GM23338 (cell line): ENCODE data around the gene CDC42SE1. TPM values are rescaled to one million over a fixed set of nuclear protein-coding genes. Genes with fewer than 3 reads are reported as not detected.

Experiments used
- ATAC-seq: fragments of 200-7000 bp; cut with Tn5 transposase; 3 replicates; pipeline ENCODE4 v1.9.1; 2020
- DNase-seq: peaks from one replicate; pipeline ENCODE4 v3.0.0-alpha.2; 2015; ENCODE audit warnings: low spot score
- H2AFZ ChIP-seq: fragments of 200-600 bp; sonication (generic); 2 replicates; pipeline ENCODE4 v1.8.0; 2016; ENCODE audit warnings: antibody characterized with exemption, mild to moderate bottlenecking, moderate library complexity
- H3F3A ChIP-seq: fragments of 200-600 bp; sonication (generic); replicated peaks from 2 replicates; pipeline ENCODE4 v1.8.0; 2017; ENCODE audit warnings: antibody characterized with exemption, mixed run types, low read depth
- H3K27ac ChIP-seq: fragments of 200-600 bp; sonication (generic); 2 replicates; pipeline ENCODE4 v1.6.1; 2016; ENCODE audit warnings: low read depth
- H3K27me3 ChIP-seq: fragments of 200-600 bp; sonication (generic); 2 replicates; pipeline ENCODE4 v1.8.0; 2016; ENCODE audit warnings: mild to moderate bottlenecking, mixed run types, moderate library complexity; ENCODE audit not compliant: insufficient read depth
- H3K36me3 ChIP-seq: fragments of 200-600 bp; sonication (generic); 2 replicates; pipeline ENCODE4 v1.8.0; 2016; ENCODE audit warnings: mild to moderate bottlenecking; ENCODE audit not compliant: insufficient read depth
- H3K4me1 ChIP-seq: fragments of 200-600 bp; sonication (generic); 2 replicates; pipeline ENCODE4 v1.8.0; 2016; ENCODE audit warnings: mild to moderate bottlenecking, moderate library complexity; ENCODE audit not compliant: insufficient read depth
- H3K4me2 ChIP-seq: fragments of 200-600 bp; sonication (generic); 2 replicates; pipeline ENCODE4 v1.7.1; 2017; ENCODE audit warnings: mixed run types
- H3K4me3 ChIP-seq: fragments of 200-600 bp; sonication (generic); 2 replicates; pipeline ENCODE4 v1.6.1; 2016; ENCODE audit warnings: mixed run types
- H3K79me2 ChIP-seq: fragments of 200-600 bp; sonication (generic); replicated peaks from 2 replicates; pipeline ENCODE4 v1.8.0; 2017; ENCODE audit warnings: mild to moderate bottlenecking; ENCODE audit not compliant: insufficient read depth
- H3K9me2 ChIP-seq: fragments of 200-600 bp; sonication (generic); 2 replicates; pipeline ENCODE4 v1.8.0; 2017; ENCODE audit not compliant: insufficient read depth
- H4K20me1 ChIP-seq: fragments of 200-600 bp; sonication (generic); replicated peaks from 2 replicates; pipeline ENCODE4 v1.8.0; 2017; ENCODE audit warnings: mild to moderate bottlenecking; ENCODE audit not compliant: insufficient read depth
- H3K27ac Mint-ChIP-seq: 2 replicates; pipeline ENCODE4 v1.8.0; 2020; ENCODE audit warnings: inconsistent platforms, mild to moderate bottlenecking, moderate library complexity, mixed read lengths
- H3K27me3 Mint-ChIP-seq: 3 replicates; pipeline ENCODE4 v1.8.0; 2022; ENCODE audit warnings: low read depth, mild to moderate bottlenecking, moderate library complexity, mixed read lengths, inconsistent platforms; ENCODE audit not compliant: insufficient read depth, poor library complexity
- H3K36me3 Mint-ChIP-seq: 3 replicates; pipeline ENCODE4 v1.8.0; 2021; ENCODE audit warnings: low read depth, mild to moderate bottlenecking, inconsistent platforms, moderate library complexity, mixed read lengths
- H3K4me1 Mint-ChIP-seq: 3 replicates; pipeline ENCODE4 v1.8.0; 2020; ENCODE audit warnings: mild to moderate bottlenecking, inconsistent platforms, mixed read lengths
- H3K4me3 Mint-ChIP-seq: 3 replicates; pipeline ENCODE4 v1.8.0; 2021; ENCODE audit warnings: moderate library complexity, mild to moderate bottlenecking, inconsistent platforms, mixed read lengths
- H3K9me3 Mint-ChIP-seq: 3 replicates; pipeline ENCODE4 v1.8.0; 2020; ENCODE audit warnings: moderate library complexity, mild to moderate bottlenecking, inconsistent platforms, mixed read lengths
- ETS1 ChIP-seq: IDR thresholded peaks from 2 replicates; pipeline ENCODE4 v1.6.1; 2016; ENCODE audit warnings: antibody characterized with exemption
- JUNB ChIP-seq: IDR thresholded peaks from one replicate; pipeline ENCODE4 v1.6.1; 2016; ENCODE audit warnings: antibody characterized with exemption; ENCODE audit not compliant: unreplicated experiment
- STAT1 ChIP-seq: IDR thresholded peaks from one replicate; pipeline ENCODE4 v1.6.1; 2016; ENCODE audit warnings: antibody characterized with exemption; ENCODE audit not compliant: unreplicated experiment
- ZNF462 ChIP-seq: fragments of 250-450 bp; sonication (Bioruptor Pico); IDR thresholded peaks from 2 replicates; pipeline ENCODE4 v1.5.0; 2020; ENCODE audit warnings: mild to moderate bottlenecking, moderate library complexity
- polyA plus RNA-seq: library from polyadenylated mRNA; unstranded; fragments of >200 nt; fragmentation: Nextera tagmentation; extraction: Ambion mirVana; gene quantifications from 2 replicates; pipeline ENCODE4 v1.2.1, GENCODE V29; 2016
- total RNA-seq: library from RNA; depleted of rRNA; stranded (reverse); fragments of >200 nt; shearing (Covaris generic); gene quantifications from 2 replicates; pipeline ENCODE4 v1.2.3, GENCODE V29; 2014

The CDC42SE1 gene
- total and polyA plus RNA-seq, 2 experiments from 2014 or later = 18.3 to 49.1 TPM

GRCh38 chr1:151035167-151035566 is 24.3 kb downstream of the CDC42SE1 start:
- H3K36me3 ChIP-seq = 0 out of 2 replicates have a peak, but pooled peaks cover 3% of the 10 kb centered on the region
- no peak for DNase-seq

More at GRCh38 chr1:151035167-151035566, 24.3 kb downstream of the CDC42SE1 start:
- no peaks in the 10 kb centered on the region for H3F3A ChIP-seq
- Mint-ChIP-seq H3K4me3 (no peak overlapping the region), H3K9me3 (no peaks in the 10 kb centered on the region), H3K27me3 (peaks cover 6% of the 10 kb centered on the region), H3K4me1 (peaks cover 23% of the 10 kb centered on the region), H3K36me3 (peaks cover 21% of the 10 kb centered on the region), H3K27ac (0 out of 2 replicates have a peak overlapping the region, but pooled peaks have one; percentile 5)
- H3K27me3 ChIP-seq = no peaks in the 10 kb centered on the region
- no peak overlapping the region for H3K4me3 ChIP-seq
- no peak overlapping the region for H2AFZ ChIP-seq
- TF ChIP-seq ETS1 = no peak
- TF ChIP-seq JUNB = no peak
- TF ChIP-seq ZNF462 (CRISPR knock-in tag) = no peak
- no peak for TF ChIP-seq STAT1
- ATAC-seq = no peak
- no peak overlapping the region for H3K4me2 ChIP-seq
- H3K9me2 ChIP-seq = no peaks in the 10 kb centered on the region
- H3K27ac ChIP-seq = 0 out of 2 replicates have a peak overlapping the region, but pooled peaks have one; percentile 26
- peaks cover 19% of the 10 kb centered on the region for H3K4me1 ChIP-seq
- no peaks in the 10 kb centered on the region; the same call in 1 of the 2 replicates for H4K20me1 ChIP-seq
- no peaks in the 10 kb centered on the region for H3K79me2 ChIP-seq
